Measurements from ENCODE around the gene PARS2.

Gene PARS2

GRCh38 chr1:54767526-54767925 is 3.2 kb upstream of the PARS2 start:
- DNase-seq, result no peak

- no peak for DNase-seq
Measured at GRCh38 chr1:54766726-54767125, 2.4 kb upstream of the PARS2 start.

GRCh38 chr1:54764922-54765561 is 719 bp upstream of the PARS2 start:
- DNase-seq, result no peak

GRCh38 chr1:54763816-54764132 is 549 bp downstream of the PARS2 start:
- no peak for DNase-seq

GRCh38 chr1:54758678-54759348 is 5.5 kb downstream of the PARS2 start:
- no peak for DNase-seq

- no peak for DNase-seq
Measured at GRCh38 chr1:54757833-54758232, 6.5 kb downstream of the PARS2 start.

GRCh38 chr1:54754486-54755285 is 9.6 kb downstream of the PARS2 start:
- DNase-seq, result no peak

GRCh38 chr1:54754045-54754444 is 10.3 kb downstream of the PARS2 start:
- no peak for DNase-seq

- no peak for DNase-seq
Measured at GRCh38 chr1:54751426-54751825, 12.9 kb downstream of the PARS2 start.

- peak; percentile 10 for DNase-seq
Measured at GRCh38 chr1:54750596-54750995, 13.7 kb downstream of the PARS2 start.

- DNase-seq, result no peak
Measured at GRCh38 chr1:54748094-54748835, 16.1 kb downstream of the PARS2 start.

- DNase-seq, result no peak
Measured at GRCh38 chr1:54745864-54746263, 18.5 kb downstream of the PARS2 start.

- DNase-seq, result no peak
Measured at GRCh38 chr1:54745274-54745673, 19.0 kb downstream of the PARS2 start.

- DNase-seq, result no peak
Measured at GRCh38 chr1:54744696-54745095, 19.6 kb downstream of the PARS2 start.

GRCh38 chr1:54743416-54744226 is 20.7 kb downstream of the PARS2 start:
- no peak for DNase-seq

- DNase-seq, result no peak
Measured at GRCh38 chr1:54742282-54742681, 22.0 kb downstream of the PARS2 start.

GRCh38 chr1:54741531-54741930 is 22.8 kb downstream of the PARS2 start:
- DNase-seq, result no peak

GRCh38 chr1:54738244-54738643 is 26.1 kb downstream of the PARS2 start:
- DNase-seq, result no peak

GRCh38 chr1:54736685-54737084 is 27.6 kb downstream of the PARS2 start:
- no peak for DNase-seq

- DNase-seq, result no peak
Measured at GRCh38 chr1:54728027-54728426, 36.3 kb downstream of the PARS2 start.

- no peak for DNase-seq
Measured at GRCh38 chr1:54724771-54725170, 39.6 kb downstream of the PARS2 start.

GRCh38 chr1:54723985-54724384 is 40.3 kb downstream of the PARS2 start:
- no peak for DNase-seq

- no peak for DNase-seq
Measured at GRCh38 chr1:54721719-54722118, 42.6 kb downstream of the PARS2 start.
